CD8-positive, alpha-beta memory T cell (primary cell): ENCODE data around the gene PGM2. TPM values are rescaled to one million over a fixed set of nuclear protein-coding genes. Genes with fewer than 3 reads are reported as not detected.
"Not testable (repeated sequence)": the region's sequence is repeated elsewhere in the genome, so short reads cannot be mapped to it uniquely, and the experiment has no call there.

ENCODE experiments used
- CTCF ChIA-PET: fragments of 350-600 bp; sonication (Branson Sonifier 250); formaldehyde crosslinking; loops from one replicate; lab custom pipeline; 2021; ENCODE audit warnings: antibody characterized with exemption; lab: Charles Lee
- POLR2A ChIA-PET: fragments of 350-600 bp; sonication (Branson Sonifier 250); formaldehyde crosslinking; loops from one replicate; lab custom pipeline; 2021; ENCODE audit warnings: antibody characterized with exemption; lab: Charles Lee
- DNase-seq, 5 donors: peaks; one replicate each; pipeline versions ENCODE4 v3.0.0 to v3.0.0-alpha.2; 2020 to 2022; ENCODE audit warnings: mixed read lengths in 1 of 5
- H3K27ac ChIP-seq: one replicate; pipeline ENCODE4 v1.7.0; 2013; ENCODE audit warnings: low read depth, mild to moderate bottlenecking, low read length, moderate library complexity
- H3K27me3 ChIP-seq: 2 replicates; pipeline ENCODE4 v1.7.0; 2013; ENCODE audit warnings: low read length, mild to moderate bottlenecking; ENCODE audit not compliant: insufficient read depth, poor library complexity, severe bottlenecking
- H3K36me3 ChIP-seq: 2 replicates; pipeline ENCODE4 v1.7.0; 2013; ENCODE audit warnings: mild to moderate bottlenecking, low read length, moderate library complexity; ENCODE audit not compliant: insufficient read depth
- H3K4me1 ChIP-seq: 2 replicates; pipeline ENCODE4 v1.7.0; 2013; ENCODE audit warnings: mild to moderate bottlenecking, low read length, moderate library complexity; ENCODE audit not compliant: insufficient read depth
- H3K4me3 ChIP-seq: 2 replicates; pipeline ENCODE4 v1.7.0; 2013; ENCODE audit warnings: mild to moderate bottlenecking, low read length
- H3K9me3 ChIP-seq: 2 replicates; pipeline ENCODE4 v1.7.0; 2013; ENCODE audit warnings: mild to moderate bottlenecking, low read length
- H3K27ac Mint-ChIP-seq, 8 donors: one replicate each; pipeline ENCODE4 v1.8.0; 2020 to 2021; ENCODE audit warnings: mixed read lengths in 8 of 8, mild to moderate bottlenecking in 6 of 8, inconsistent platforms in 3 of 8, moderate library complexity in 3 of 8
- H3K27me3 Mint-ChIP-seq, 2 donors: one replicate each; pipeline ENCODE4 v1.8.0; 2020 to 2021; ENCODE audit warnings: mixed read lengths in 2 of 2, mild to moderate bottlenecking in 1 of 2, moderate library complexity in 1 of 2
- H3K36me3 Mint-ChIP-seq, 3 donors: one replicate each; pipeline ENCODE4 v1.8.0; 2020 to 2021; ENCODE audit warnings: mixed read lengths in 3 of 3, inconsistent platforms in 1 of 3, mild to moderate bottlenecking in 1 of 3
- H3K4me1 Mint-ChIP-seq, 3 donors: one replicate each; pipeline ENCODE4 v1.8.0; 2020 to 2021; ENCODE audit warnings: mixed read lengths in 3 of 3, inconsistent platforms in 1 of 3, mild to moderate bottlenecking in 1 of 3
- H3K4me3 Mint-ChIP-seq, 7 donors: one replicate each; pipeline ENCODE4 v1.8.0; 2020 to 2021; ENCODE audit warnings: mixed read lengths in 7 of 7, mild to moderate bottlenecking in 6 of 7, moderate library complexity in 4 of 7, inconsistent platforms in 2 of 7
- H3K9me3 Mint-ChIP-seq, 5 donors: one replicate each; pipeline ENCODE4 v1.8.0; 2020 to 2022; ENCODE audit warnings: mixed read lengths in 5 of 5, mild to moderate bottlenecking in 3 of 5, moderate library complexity in 2 of 5, inconsistent platforms in 1 of 5
- polyA plus RNA-seq: library from polyadenylated mRNA; unstranded; fragments of 300-500 nt; fragmentation: Illumina TruSeq; gene quantifications from one replicate; pipeline ENCODE4 v1.2.3, GENCODE V29; 2021
- total RNA-seq, 2 experiments: library from RNA; stranded (reverse); gene quantifications; one replicate each; pipeline ENCODE4 v1.2.3, GENCODE V29; 2021

Gene PGM2
- total and polyA plus RNA-seq, 3 experiments from 2014 or later, result 18.1 to 65.9 (median 62.3) TPM

- H3K27me3 Mint-ChIP-seq, H3K9me3 Mint-ChIP-seq, DNase-seq, H3K4me3 ChIP-seq, H3K27ac Mint-ChIP-seq, H3K36me3 ChIP-seq, H3K4me3 Mint-ChIP-seq, H3K36me3 Mint-ChIP-seq, H3K27me3 ChIP-seq, CTCF ChIA-PET, POLR2A ChIA-PET, H3K27ac ChIP-seq, H3K9me3 ChIP-seq: not testable (repeated sequence)
- H3K4me1 Mint-ChIP-seq, result peaks cover 26 to 34% (median 33%) of the 10 kb centered on the region in 3 donors
- peaks cover 18% of the 10 kb centered on the region for H3K4me1 ChIP-seq
Measured at GRCh38 chr4:37820458-37820857, 6.0 kb upstream of the PGM2 start.

DNA sequence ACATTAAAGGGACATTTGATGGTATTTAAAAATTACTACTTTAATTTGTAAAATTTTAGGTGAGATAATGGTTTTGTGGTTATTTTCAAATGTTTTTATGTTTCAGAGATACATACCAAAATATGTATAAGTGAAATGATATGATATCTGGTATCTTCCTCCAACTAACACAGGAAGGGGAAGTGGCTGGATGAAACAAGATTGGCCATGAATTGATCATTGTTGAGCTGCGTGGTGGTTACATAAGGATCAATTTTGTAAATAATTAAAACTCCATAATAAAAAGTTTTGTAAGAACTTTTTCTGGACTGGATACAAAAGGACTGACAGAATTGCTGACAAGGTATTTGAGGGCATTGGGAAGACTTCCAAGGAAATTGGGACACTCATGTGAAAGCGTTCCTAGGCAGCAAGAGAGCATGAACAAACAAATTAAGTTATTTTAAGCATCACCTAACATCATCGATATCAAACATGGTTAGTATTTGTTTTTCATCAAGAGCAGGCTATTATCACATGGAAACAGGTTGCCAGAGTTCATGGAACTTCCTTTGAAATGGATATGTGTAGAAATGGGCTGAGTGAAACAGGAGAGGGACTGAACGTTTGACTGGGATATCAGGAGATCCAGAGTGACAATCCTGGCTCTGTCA is 4.4 kb upstream of the PGM2 start:
- ChIA-PET CTCF (no interaction called here), POLR2A (no interaction called here)
- Histone ChIP-seq H3K36me3 (no peaks in the 10 kb centered on the region), H3K27ac (no peak overlapping the region), H3K4me1 (peaks cover 2% of the 10 kb centered on the region), H3K4me3 (no peak overlapping the region), H3K9me3 (no peaks in the 10 kb centered on the region), H3K27me3 (no peaks in the 10 kb centered on the region)
- DNase-seq, result no peak
- peak overlapping the region in 1 of 7 donors; percentile 49 for H3K4me3 Mint-ChIP-seq
- H3K27ac Mint-ChIP-seq, result peak overlapping the region in 1 of 8 donors; percentile 10
- peaks cover 18 to 27% (median 27%) of the 10 kb centered on the region in 3 donors for H3K4me1 Mint-ChIP-seq
- peaks cover 0 to 2% (median 0%) of the 10 kb centered on the region in 5 donors for H3K9me3 Mint-ChIP-seq
- H3K36me3 Mint-ChIP-seq, result peaks cover 0 to 12% (median 0%) of the 10 kb centered on the region in 3 donors
- H3K27me3 Mint-ChIP-seq, result peaks cover 0 to 2% of the 10 kb centered on the region in 2 donors

DNA sequence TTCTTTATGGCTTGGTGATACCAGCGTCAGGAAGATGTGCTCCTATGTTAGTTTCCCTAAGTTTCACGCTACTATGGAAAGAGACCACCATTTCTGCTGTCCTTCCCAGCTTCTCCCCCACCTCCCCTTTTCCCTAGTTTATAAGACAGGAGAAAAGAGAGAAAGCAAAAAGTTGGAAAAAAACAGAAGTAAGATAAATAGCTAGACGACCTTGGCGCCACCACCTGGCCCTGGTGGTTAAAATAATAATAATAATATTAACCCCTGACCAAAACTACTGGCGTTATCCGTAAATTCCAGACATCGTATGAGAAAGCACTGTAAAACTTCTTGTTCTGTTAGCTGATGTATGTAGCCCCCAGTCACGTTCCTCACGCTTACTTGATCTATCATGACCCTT is 985 bp upstream of the PGM2 start:
- H3K27me3 ChIP-seq, DNase-seq, POLR2A ChIA-PET, H3K27me3 Mint-ChIP-seq, H3K9me3 ChIP-seq, H3K9me3 Mint-ChIP-seq, H3K36me3 ChIP-seq: not testable (repeated sequence)
- peaks cover 17% of the 10 kb centered on the region for H3K4me1 ChIP-seq
- CTCF ChIA-PET, result interaction anchor here (0.7 to 2.1 kb wide), 4 partner anchors 10 to 227 kb away, joined by 3 to 6 read pairs (median 4); no protein-coding TSS in a partner anchor
- H3K4me3 ChIP-seq, result peak overlapping the region; percentile 99
- peak overlapping the region; percentile 80 for H3K27ac ChIP-seq
- Mint-ChIP-seq H3K4me1 (peaks cover 37 to 52% (median 48%) of the 10 kb centered on the region in 3 donors), H3K4me3 (peak overlapping the region; percentile 95 to 99 (median 98)), H3K36me3 (peaks cover 7 to 25% (median 7%) of the 10 kb centered on the region in 3 donors), H3K27ac (peak overlapping the region in 7 of 8 donors; percentile 62 to 97 (median 95))

DNA sequence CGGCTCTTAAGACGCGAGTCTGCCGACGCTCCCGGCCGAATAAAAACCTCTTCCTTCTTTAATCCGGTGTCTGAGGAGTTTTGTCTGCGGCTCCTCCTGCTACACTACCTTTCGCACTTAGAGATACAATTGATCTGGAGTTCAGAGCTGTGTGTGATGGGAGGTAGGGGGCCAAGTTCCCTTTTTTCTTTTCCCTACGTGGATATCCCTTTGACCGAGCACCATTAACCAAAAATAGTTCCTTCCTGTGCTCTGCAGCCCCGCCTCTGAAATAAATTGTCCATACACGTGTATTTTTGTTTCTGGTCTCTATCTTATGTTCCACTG is 555 bp upstream of the PGM2 start:
- H3K36me3 Mint-ChIP-seq, result peaks cover 7 to 29% (median 10%) of the 10 kb centered on the region in 3 donors
- no peaks in the 10 kb centered on the region for H3K9me3 Mint-ChIP-seq
- H3K9me3 ChIP-seq, result no peaks in the 10 kb centered on the region
- H3K4me3 Mint-ChIP-seq, result peak overlapping the region; percentile 95 to 99 (median 98)
- CTCF ChIA-PET, result interaction anchor here (0.9 to 2.1 kb wide), 2 partner anchors 22 to 209 kb away, joined by 3 to 6 read pairs; no protein-coding TSS in a partner anchor
- H3K4me1 ChIP-seq, result peaks cover 17% of the 10 kb centered on the region
- no peaks in the 10 kb centered on the region for H3K27me3 ChIP-seq
- peak overlapping the region; percentile 99 for H3K4me3 ChIP-seq
- peak overlapping the region; percentile 80 for H3K27ac ChIP-seq
- H3K27me3 Mint-ChIP-seq, result peaks cover 0 to 2% of the 10 kb centered on the region in 2 donors
- no peak for DNase-seq
- POLR2A ChIA-PET, result interaction anchor here (0.6 to 1.2 kb wide), 3 partner anchors 9 to 454 kb away, joined by 3 to 8 read pairs (median 4); no protein-coding TSS in a partner anchor
- peaks cover 9% of the 10 kb centered on the region for H3K36me3 ChIP-seq
- peaks cover 37 to 52% (median 48%) of the 10 kb centered on the region in 3 donors for H3K4me1 Mint-ChIP-seq
- H3K27ac Mint-ChIP-seq, result peak overlapping the region; percentile 62 to 97 (median 95)

DNA sequence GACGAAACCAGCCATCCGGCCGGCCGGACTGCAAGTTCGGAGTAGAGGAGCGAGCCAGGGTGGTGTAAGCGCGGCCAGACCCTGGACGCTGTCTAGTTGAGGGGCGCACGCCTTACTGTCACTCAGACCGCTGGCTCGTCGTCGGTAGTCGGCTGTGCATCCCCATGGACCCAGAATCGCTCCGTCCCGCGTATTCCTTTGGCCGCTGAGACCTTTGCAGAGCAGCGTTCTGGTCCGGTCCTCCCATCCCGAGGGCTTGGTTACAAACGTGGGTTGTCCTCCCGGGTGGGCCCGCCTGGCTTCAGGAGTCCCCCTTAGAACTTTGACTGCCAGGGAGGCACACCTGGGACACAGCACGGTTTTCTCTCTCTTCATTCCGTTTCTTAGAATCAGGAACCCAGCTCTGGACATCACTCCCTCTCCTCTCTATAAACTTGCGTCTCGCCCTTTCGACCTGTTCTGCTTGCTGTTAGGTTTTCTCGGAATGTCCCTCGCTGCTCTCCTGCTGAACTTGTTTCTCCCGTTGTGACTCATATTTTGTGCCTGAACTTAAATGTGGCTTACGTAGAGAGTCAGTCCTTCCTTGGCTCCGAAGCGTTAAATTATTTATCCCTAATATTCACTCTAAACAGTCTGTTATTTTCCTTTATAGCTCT is 672 bp downstream of the PGM2 start:
- Histone ChIP-seq H3K9me3 (no peaks in the 10 kb centered on the region), H3K4me1 (peaks cover 17% of the 10 kb centered on the region), H3K4me3 (peak overlapping the region; percentile 99), H3K27me3 (no peaks in the 10 kb centered on the region), H3K36me3 (peaks cover 15% of the 10 kb centered on the region), H3K27ac (peak overlapping the region; percentile 80)
- DNase-seq, result peak in 2 of 5 donors; percentile 14 to 51
- Mint-ChIP-seq H3K36me3 (peaks cover 16 to 39% (median 21%) of the 10 kb centered on the region in 3 donors), H3K4me3 (peak overlapping the region; percentile 95 to 99 (median 98)), H3K27ac (peak overlapping the region; percentile 6 to 97 (median 95)), H3K9me3 (no peaks in the 10 kb centered on the region), H3K4me1 (peaks cover 36 to 54% (median 43%) of the 10 kb centered on the region in 3 donors), H3K27me3 (peaks cover 0 to 2% of the 10 kb centered on the region in 2 donors)
- ChIA-PET CTCF (interaction anchor here (1.1 to 2.1 kb wide), 4 partner anchors 8 to 208 kb away, joined by 3 to 6 read pairs (median 4); partner anchors contain the start of gene TBC1D1), POLR2A (interaction anchor here (0.5 to 1.2 kb wide), 4 partner anchors 8 to 1354 kb away, joined by 3 to 8 read pairs (median 4); partner anchors contain the start of gene TBC1D1)

GRCh38 chr4:37827802-37828321 is 1.4 kb downstream of the PGM2 start:
- Histone ChIP-seq H3K36me3 (peaks cover 20% of the 10 kb centered on the region), H3K4me3 (peak overlapping the region; percentile 99), H3K4me1 (peaks cover 17% of the 10 kb centered on the region), H3K27ac (no peak overlapping the region), H3K27me3 (no peaks in the 10 kb centered on the region), H3K9me3 (no peaks in the 10 kb centered on the region)
- peaks cover 16 to 47% (median 21%) of the 10 kb centered on the region in 3 donors for H3K36me3 Mint-ChIP-seq
- ChIA-PET POLR2A (interaction anchor here (0.7 kb wide), 1 partner anchor 477 kb away, joined by 4 read pairs; no protein-coding TSS in a partner anchor), CTCF (interaction anchor here (1.6 to 2.1 kb wide), 3 partner anchors 9 to 207 kb away, joined by 3 to 6 read pairs (median 5); partner anchors contain the start of gene TBC1D1)
- H3K4me3 Mint-ChIP-seq, result peak overlapping the region; percentile 95 to 99 (median 98)
- DNase-seq, result no peak
- H3K27ac Mint-ChIP-seq, result peak overlapping the region in 7 of 8 donors; percentile 6 to 97 (median 93)
- peaks cover 0 to 2% of the 10 kb centered on the region in 2 donors for H3K27me3 Mint-ChIP-seq
- no peaks in the 10 kb centered on the region for H3K9me3 Mint-ChIP-seq
- H3K4me1 Mint-ChIP-seq, result peaks cover 35 to 50% (median 42%) of the 10 kb centered on the region in 3 donors

DNA sequence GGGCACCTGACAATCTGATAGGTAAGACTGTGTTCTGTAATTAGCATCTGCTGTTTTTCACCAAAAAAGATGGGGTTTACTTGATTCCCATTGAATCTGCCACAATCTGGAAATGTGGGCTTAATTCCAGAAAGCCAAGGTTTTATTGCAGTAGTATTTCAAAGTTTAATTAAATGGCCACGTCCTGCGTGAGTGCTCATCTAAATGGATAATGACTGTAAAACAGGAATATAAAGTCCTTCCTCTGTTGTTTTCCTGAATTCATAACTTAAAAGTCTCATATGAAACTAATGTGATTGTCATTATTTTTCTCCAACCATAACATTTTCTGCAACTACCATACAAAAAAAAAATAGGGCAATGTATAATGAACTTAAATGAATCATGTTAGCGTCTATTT is 2.4 kb downstream of the PGM2 start:
- Mint-ChIP-seq H3K9me3 (no peaks in the 10 kb centered on the region), H3K4me1 (peaks cover 35 to 50% (median 42%) of the 10 kb centered on the region in 3 donors), H3K27ac (no peak overlapping the region), H3K36me3 (peaks cover 16 to 55% (median 24%) of the 10 kb centered on the region in 3 donors), H3K27me3 (peaks cover 0 to 2% of the 10 kb centered on the region in 2 donors), H3K4me3 (peak overlapping the region in 6 of 7 donors; percentile 27 to 99 (median 56))
- peaks cover 20% of the 10 kb centered on the region for H3K36me3 ChIP-seq
- no peak overlapping the region for H3K4me3 ChIP-seq
- no peak overlapping the region for H3K27ac ChIP-seq
- no peaks in the 10 kb centered on the region for H3K9me3 ChIP-seq
- POLR2A ChIA-PET, result no interaction called here
- no peak for DNase-seq
- peaks cover 17% of the 10 kb centered on the region for H3K4me1 ChIP-seq
- CTCF ChIA-PET, result no interaction called here
- no peaks in the 10 kb centered on the region for H3K27me3 ChIP-seq
